HepG2 (cell line): ENCODE measurements around the gene DDIT4. TPM values are rescaled to one million over a fixed set of nuclear protein-coding genes. Genes with fewer than 3 reads are reported as not detected.

Experiments
- CBFB ChIP-seq: sonication (generic); formaldehyde crosslinking; IDR thresholded peaks from 2 replicates; pipeline ENCODE4 v1.4.0; 2020; ENCODE audit warnings: missing genetic modification reagents
- CREM ChIP-seq, 2 experiments: sonication (generic) in 1 of 2; formaldehyde crosslinking in 1 of 2; IDR thresholded peaks; 2 replicates each; pipeline versions ENCODE4 v1.4.0 to v1.6.1; 2016 to 2020; ENCODE audit warnings: antibody characterized with exemption in 1 of 2, mild to moderate bottlenecking in 1 of 2, missing genetic modification reagents in 1 of 2
- EEA1 ChIP-seq: sonication (generic); formaldehyde crosslinking; IDR thresholded peaks from 2 replicates; pipeline ENCODE4 v1.5.1; 2020; ENCODE audit warnings: mild to moderate bottlenecking, missing genetic modification reagents, borderline replicate concordance
- NFE2L1 ChIP-seq: sonication (generic); formaldehyde crosslinking; IDR thresholded peaks from 2 replicates; pipeline ENCODE4 v1.4.0; 2020; ENCODE audit warnings: missing genetic modification reagents, mild to moderate bottlenecking, borderline replicate concordance
- PITX1 ChIP-seq: sonication (generic); formaldehyde crosslinking; IDR thresholded peaks from 2 replicates; pipeline ENCODE4 v1.5.1; 2020; ENCODE audit warnings: mild to moderate bottlenecking, missing genetic modification reagents
- SALL1 ChIP-seq: sonication (generic); formaldehyde crosslinking; IDR thresholded peaks from 2 replicates; pipeline ENCODE4 v1.8.0; 2022; ENCODE audit warnings: mild to moderate bottlenecking, missing genetic modification reagents
- TSC22D2 ChIP-seq: sonication (generic); formaldehyde crosslinking; IDR thresholded peaks from 2 replicates; pipeline ENCODE4 v1.5.1; 2020; ENCODE audit warnings: missing genetic modification reagents, mild to moderate bottlenecking, borderline replicate concordance
- WIZ ChIP-seq: sonication (generic); formaldehyde crosslinking; IDR thresholded peaks from 2 replicates; pipeline ENCODE4 v1.5.1; 2020; ENCODE audit warnings: mild to moderate bottlenecking, missing genetic modification reagents
- ZNF143 ChIP-seq: sonication (generic); formaldehyde crosslinking; IDR thresholded peaks from 2 replicates; pipeline ENCODE4 v1.4.0; 2020; ENCODE audit warnings: missing genetic modification reagents
- ZNF337 ChIP-seq: sonication (generic); formaldehyde crosslinking; IDR thresholded peaks from 2 replicates; pipeline ENCODE4 v1.5.1; 2020; ENCODE audit warnings: missing genetic modification reagents, low read depth, mild to moderate bottlenecking, borderline replicate concordance
- ZNF501 ChIP-seq: sonication (generic); formaldehyde crosslinking; IDR thresholded peaks from 2 replicates; pipeline ENCODE4 v1.5.1; 2020; ENCODE audit warnings: mild to moderate bottlenecking, moderate library complexity, missing genetic modification reagents
- ZNF614 ChIP-seq: IDR thresholded peaks from 2 replicates; pipeline ENCODE4 v1.6.1; 2018; ENCODE audit warnings: missing biosample characterization, missing genetic modification reagents, inconsistent platforms, borderline replicate concordance
- ZNF713 ChIP-seq: sonication (generic); formaldehyde crosslinking; IDR thresholded peaks from 2 replicates; pipeline ENCODE4 v1.4.0; 2020; ENCODE audit warnings: mild to moderate bottlenecking, missing genetic modification reagents
- ZNF746 ChIP-seq: sonication (generic); formaldehyde crosslinking; IDR thresholded peaks from 2 replicates; pipeline ENCODE4 v1.8.0; 2022; ENCODE audit warnings: mild to moderate bottlenecking, missing genetic modification reagents
- ZNF777 ChIP-seq: sonication (generic); formaldehyde crosslinking; IDR thresholded peaks from 2 replicates; pipeline ENCODE4 v1.4.0; 2020; ENCODE audit warnings: missing genetic modification reagents
- ZNF781 ChIP-seq: sonication (generic); formaldehyde crosslinking; IDR thresholded peaks from 2 replicates; pipeline ENCODE4 v1.5.1; 2020; ENCODE audit warnings: borderline replicate concordance, mild to moderate bottlenecking, missing genetic modification reagents; ENCODE audit errors: not compliant biosample characterization
- ZSCAN12 ChIP-seq: sonication (generic); formaldehyde crosslinking; IDR thresholded peaks from 2 replicates; pipeline ENCODE4 v1.9.0; 2021; ENCODE audit warnings: mild to moderate bottlenecking, missing genetic modification reagents
- ZSCAN30 ChIP-seq: sonication (generic); formaldehyde crosslinking; IDR thresholded peaks from 2 replicates; pipeline ENCODE4 v1.5.0; 2020; ENCODE audit warnings: mild to moderate bottlenecking, missing genetic modification reagents
- polyA plus RNA-seq, 8 experiments: library from polyadenylated mRNA; depleted of rRNA in 3 of 8; stranded (reverse) in 7 of 8; unstranded in 1 of 8; fragments of >200 nt; fragmentation: Illumina TruSeq in 4 of 8; extraction: Trizol in 4 of 8; gene quantifications; 2 replicates each; pipeline versions ENCODE4 v1.2.1 to v1.2.3, GENCODE V29; 2011 to 2016; ENCODE audit warnings: low read depth in 4 of 8, missing spikeins in 1 of 8, mixed read lengths in 1 of 8; ENCODE audit not compliant: insufficient read depth in 1 of 8
- total RNA-seq, 5 experiments: library from RNA; depleted of rRNA; stranded (reverse); fragments of >200 nt; fragmentation: Illumina TruSeq; extraction: Trizol; gene quantifications; 2 replicates each; pipeline ENCODE4 v1.2.3, GENCODE V29; 2016; ENCODE audit warnings: low read depth in 1 of 5
- TF ChIP-seq, protein P1 (sequence below): sonication (generic); formaldehyde crosslinking; IDR thresholded peaks from 2 replicates; pipeline ENCODE4 v1.5.0; 2020; ENCODE audit warnings: mild to moderate bottlenecking, missing genetic modification reagents, borderline replicate concordance
- TF ChIP-seq, protein P2 (sequence below): sonication (generic); formaldehyde crosslinking; conservative IDR thresholded peaks from 2 replicates; pipeline ENCODE4 v1.8.0; 2022; ENCODE audit warnings: low read depth, missing genetic modification reagents
- TF ChIP-seq, protein P3 (sequence below): sonication (generic); formaldehyde crosslinking; IDR thresholded peaks from 2 replicates; pipeline ENCODE4 v1.4.0; 2020; ENCODE audit warnings: mild to moderate bottlenecking, missing genetic modification reagents

DDIT4 gene
- total and polyA plus RNA-seq, 2 of the 13 experiments (the other 11 are each of a cell fraction or from before 2014, with no cell fraction given) = 35.6 to 40.7 TPM

DNA sequence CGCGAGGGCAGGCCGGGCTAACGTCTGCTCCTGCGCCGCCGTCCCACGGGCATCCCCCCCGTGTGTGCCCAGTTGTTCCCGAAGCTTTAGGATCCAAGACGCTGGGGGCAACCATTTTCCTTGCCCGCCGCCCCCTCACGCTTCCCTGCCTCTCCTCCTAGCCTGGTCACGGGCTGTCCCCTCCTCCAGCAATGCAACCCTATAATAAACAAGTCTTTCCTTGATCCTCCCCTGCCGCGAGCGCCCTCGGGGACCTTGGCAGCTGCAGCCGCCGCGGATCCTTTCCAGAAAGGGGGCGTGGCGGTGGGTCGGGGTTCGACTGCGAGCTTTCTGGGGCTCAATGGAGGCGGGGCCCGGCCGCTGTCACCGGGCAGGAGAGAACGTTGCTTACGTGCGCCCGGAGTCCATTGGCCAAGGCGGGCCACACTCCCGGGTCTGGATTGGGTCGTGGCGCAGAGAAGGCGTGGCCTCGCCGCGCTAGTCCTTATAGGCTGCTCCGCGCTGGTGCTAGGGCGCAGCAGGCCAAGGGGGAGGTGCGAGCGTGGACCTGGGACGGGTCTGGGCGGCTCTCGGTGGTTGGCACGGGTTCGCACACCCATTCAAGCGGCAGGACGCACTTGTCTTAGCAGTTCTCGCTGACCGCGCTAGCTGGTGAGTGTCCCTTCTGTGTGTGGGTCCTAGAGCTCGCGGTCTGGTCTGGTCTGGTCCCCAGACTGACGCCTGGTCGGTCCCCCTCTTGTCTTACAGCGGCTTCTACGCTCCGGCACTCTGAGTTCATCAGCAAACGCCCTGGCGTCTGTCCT lies at the start of gene DDIT4 (continued):
- TF ChIP-seq, protein P1, sequence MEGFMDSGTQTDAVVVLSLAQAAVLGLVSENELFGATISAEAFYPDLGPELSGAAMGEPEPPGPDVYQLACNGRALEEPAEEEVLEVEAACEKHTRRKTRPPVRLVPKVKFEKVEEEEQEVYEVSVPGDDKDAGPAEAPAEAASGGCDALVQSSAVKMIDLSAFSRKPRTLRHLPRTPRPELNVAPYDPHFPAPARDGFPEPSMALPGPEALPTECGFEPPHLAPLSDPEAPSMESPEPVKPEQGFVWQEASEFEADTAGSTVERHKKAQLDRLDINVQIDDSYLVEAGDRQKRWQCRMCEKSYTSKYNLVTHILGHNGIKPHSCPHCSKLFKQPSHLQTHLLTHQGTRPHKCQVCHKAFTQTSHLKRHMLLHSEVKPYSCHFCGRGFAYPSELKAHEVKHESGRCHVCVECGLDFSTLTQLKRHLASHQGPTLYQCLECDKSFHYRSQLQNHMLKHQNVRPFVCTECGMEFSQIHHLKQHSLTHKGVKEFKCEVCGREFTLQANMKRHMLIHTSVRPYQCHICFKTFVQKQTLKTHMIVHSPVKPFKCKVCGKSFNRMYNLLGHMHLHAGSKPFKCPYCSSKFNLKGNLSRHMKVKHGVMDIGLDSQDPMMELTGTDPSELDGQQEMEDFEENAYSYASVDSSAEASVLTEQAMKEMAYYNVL (CRISPR knock-in tag) = peak; percentile 43; the same call in 1 of the 2 replicates
- TF ChIP-seq ZSCAN30 (CRISPR knock-in tag) (no peak), ZNF143 (peak; percentile 41; the same call in 1 of the 2 replicates), ZNF501 (CRISPR knock-in tag) (peak; percentile 66), CBFB (CRISPR knock-in tag) (peak; percentile 90; the same call in 1 of the 2 replicates), PITX1 (CRISPR knock-in tag) (peak; percentile 41; the same call in 1 of the 2 replicates), ZNF781 (CRISPR knock-in tag) (peak; percentile 75), ZNF777 (peak; percentile 65; the same call in 1 of the 2 replicates), ZNF614 (peak; percentile 67; the same call in 1 of the 2 replicates), ZNF746 (CRISPR knock-in tag) (peak; percentile 92), ZNF337 (no peak), TSC22D2 (CRISPR knock-in tag) (peak; percentile 97; the same call in 1 of the 2 replicates), NFE2L1 (CRISPR knock-in tag) (no peak), WIZ (CRISPR knock-in tag) (0 out of 2 replicates have a peak, but pooled peaks have one; percentile 60), ZNF713 (CRISPR knock-in tag) (peak; percentile 70; the same call in 1 of the 2 replicates), ZSCAN12 (CRISPR knock-in tag) (peak; percentile 81; the same call in 1 of the 2 replicates), EEA1 (peak; percentile 86), CREM (IDR thresholded peaks at IDR 0.05) (peak; percentile 42; the same call in 1 of the 2 replicates), CREM (CRISPR knock-in tag; IDR thresholded peaks at IDR 0.05) (no peak), SALL1 (CRISPR knock-in tag) (peak; percentile 95)
- TF ChIP-seq, protein P2, sequence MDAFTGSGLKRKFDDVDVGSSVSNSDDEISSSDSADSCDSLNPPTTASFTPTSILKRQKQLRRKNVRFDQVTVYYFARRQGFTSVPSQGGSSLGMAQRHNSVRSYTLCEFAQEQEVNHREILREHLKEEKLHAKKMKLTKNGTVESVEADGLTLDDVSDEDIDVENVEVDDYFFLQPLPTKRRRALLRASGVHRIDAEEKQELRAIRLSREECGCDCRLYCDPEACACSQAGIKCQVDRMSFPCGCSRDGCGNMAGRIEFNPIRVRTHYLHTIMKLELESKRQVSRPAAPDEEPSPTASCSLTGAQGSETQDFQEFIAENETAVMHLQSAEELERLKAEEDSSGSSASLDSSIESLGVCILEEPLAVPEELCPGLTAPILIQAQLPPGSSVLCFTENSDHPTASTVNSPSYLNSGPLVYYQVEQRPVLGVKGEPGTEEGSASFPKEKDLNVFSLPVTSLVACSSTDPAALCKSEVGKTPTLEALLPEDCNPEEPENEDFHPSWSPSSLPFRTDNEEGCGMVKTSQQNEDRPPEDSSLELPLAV (CRISPR knock-in tag) = no peak
- TF ChIP-seq, protein P3, sequence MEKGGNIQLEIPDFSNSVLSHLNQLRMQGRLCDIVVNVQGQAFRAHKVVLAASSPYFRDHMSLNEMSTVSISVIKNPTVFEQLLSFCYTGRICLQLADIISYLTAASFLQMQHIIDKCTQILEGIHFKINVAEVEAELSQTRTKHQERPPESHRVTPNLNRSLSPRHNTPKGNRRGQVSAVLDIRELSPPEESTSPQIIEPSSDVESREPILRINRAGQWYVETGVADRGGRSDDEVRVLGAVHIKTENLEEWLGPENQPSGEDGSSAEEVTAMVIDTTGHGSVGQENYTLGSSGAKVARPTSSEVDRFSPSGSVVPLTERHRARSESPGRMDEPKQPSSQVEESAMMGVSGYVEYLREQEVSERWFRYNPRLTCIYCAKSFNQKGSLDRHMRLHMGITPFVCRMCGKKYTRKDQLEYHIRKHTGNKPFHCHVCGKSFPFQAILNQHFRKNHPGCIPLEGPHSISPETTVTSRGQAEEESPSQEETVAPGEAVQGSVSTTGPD = 0 out of 2 replicates have a peak, but pooled peaks have one; percentile 60
